Thyroid gland (tissue), 4 donors: ENCODE measurements around the gene PSMG3.
A peak's percentile ranks its signal among the peaks of the same experiment; 100 is the strongest.

Source experiments
- POLR2A ChIP-seq, 2 donors: fragments of 450-650 bp; IDR thresholded peaks; one replicate each; pipeline ENCODE4 v1.6.1; 2017; ENCODE audit warnings: antibody characterized with exemption in 2 of 2, mild to moderate bottlenecking in 2 of 2, moderate library complexity in 1 of 2
- TF ChIP-seq, protein P1 (sequence below), 6 experiments: fragments of 200-600 bp in 3 of 6; fragments of 450-650 bp in 3 of 6; sonication (generic) in 3 of 6; IDR thresholded peaks; one replicate each; pipeline ENCODE4 v1.5.1; 2016 to 2019; ENCODE audit warnings: antibody characterized with exemption in 6 of 6, mild to moderate bottlenecking in 2 of 6, inconsistent platforms in 1 of 6, moderate library complexity in 1 of 6

DNA sequence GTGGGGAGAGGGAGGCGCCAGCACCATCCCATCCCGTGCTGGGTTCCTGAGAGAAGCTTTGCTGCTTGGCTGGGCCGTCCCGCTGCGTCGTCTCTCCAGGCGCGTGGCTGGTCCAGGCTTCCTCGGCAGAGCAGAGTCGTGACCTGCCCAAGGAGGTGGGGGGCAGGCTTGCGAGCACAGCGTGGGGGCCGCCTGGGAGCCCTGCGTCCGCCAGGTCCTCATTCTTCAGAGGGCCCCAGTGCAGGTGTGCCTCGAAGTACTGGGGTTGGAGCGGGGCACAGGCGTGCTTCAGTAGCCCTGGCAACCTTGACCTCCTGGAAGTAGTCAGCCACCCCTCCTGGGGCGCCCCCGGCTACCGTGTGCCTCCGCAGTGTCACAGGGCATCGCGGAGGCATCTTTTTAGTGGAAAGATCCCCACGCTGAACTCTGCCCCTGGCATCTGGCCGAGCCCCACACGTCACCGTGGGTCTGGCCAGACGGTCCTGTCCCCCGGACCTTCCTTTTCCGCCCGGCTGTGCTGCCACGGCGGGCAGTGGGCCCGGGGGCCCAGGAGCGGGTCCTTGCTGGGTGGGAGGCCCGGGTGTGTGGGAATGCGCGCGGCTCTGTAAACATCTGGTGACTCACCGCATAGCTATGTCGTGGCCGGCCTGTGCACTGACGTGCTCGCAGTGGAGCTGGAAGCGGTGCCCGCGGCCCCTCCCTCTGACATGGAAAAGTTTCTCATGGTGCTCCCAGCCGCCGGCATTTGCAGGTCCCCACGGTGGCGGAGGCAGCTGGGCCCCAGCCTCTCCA, 32.9 kb downstream of the PSMG3 start:
- TF ChIP-seq, protein P1, sequence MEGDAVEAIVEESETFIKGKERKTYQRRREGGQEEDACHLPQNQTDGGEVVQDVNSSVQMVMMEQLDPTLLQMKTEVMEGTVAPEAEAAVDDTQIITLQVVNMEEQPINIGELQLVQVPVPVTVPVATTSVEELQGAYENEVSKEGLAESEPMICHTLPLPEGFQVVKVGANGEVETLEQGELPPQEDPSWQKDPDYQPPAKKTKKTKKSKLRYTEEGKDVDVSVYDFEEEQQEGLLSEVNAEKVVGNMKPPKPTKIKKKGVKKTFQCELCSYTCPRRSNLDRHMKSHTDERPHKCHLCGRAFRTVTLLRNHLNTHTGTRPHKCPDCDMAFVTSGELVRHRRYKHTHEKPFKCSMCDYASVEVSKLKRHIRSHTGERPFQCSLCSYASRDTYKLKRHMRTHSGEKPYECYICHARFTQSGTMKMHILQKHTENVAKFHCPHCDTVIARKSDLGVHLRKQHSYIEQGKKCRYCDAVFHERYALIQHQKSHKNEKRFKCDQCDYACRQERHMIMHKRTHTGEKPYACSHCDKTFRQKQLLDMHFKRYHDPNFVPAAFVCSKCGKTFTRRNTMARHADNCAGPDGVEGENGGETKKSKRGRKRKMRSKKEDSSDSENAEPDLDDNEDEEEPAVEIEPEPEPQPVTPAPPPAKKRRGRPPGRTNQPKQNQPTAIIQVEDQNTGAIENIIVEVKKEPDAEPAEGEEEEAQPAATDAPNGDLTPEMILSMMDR (IDR thresholded peaks at IDR 0.05): no peak
- peak in 1 of 2 donors; percentile 83 for TF ChIP-seq POLR2A (IDR thresholded peaks at IDR 0.05)
